GM20000 (cell line): Measurements from ENCODE around the gene EFNB2.

Experiments
- DNase-seq: peaks from one replicate; pipeline ENCODE4 v3.0.0; 2012; ENCODE audit warnings: low spot score
- CTCF ChIP-seq: IDR thresholded peaks from 2 replicates; pipeline ENCODE4 v1.5.1; 2012; ENCODE audit warnings: mild to moderate bottlenecking, control low read depth; ENCODE audit errors: extremely low read depth, missing control alignments

The EFNB2 gene

GRCh38 chr13:106522898-106523525 lies 12.4 kb downstream of the EFNB2 start:
- no peak for TF ChIP-seq CTCF
- no peak for DNase-seq

DNA sequence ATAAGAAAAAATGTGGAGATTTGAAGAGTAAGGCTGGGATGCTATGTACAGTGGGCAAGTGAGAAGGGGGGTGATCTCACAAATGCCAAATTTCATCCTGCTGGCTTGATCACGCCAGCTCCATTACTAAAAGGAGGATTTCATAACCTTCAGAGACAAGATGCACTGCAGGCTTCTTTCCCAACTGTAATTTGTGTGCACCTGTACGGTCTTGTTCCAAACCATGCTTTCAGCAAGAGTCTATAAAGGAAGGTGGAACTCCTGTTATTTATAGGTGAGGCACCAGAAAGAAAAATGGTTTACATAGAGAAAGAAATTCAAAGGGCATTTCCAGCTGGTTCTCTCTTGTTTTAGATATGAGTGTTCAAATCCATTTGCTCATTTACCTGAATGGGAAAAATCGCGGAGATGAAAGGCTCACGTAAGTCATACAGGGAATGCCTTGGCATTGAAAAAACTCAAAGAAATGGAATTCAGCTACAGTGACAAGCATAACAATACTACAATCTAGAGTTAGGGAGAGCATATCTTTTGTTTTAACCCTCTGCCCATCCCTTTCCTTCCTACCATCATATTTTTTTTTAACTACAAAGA lies 13.3 kb downstream of the EFNB2 start:
- no peak for TF ChIP-seq CTCF
- no peak for DNase-seq

DNA sequence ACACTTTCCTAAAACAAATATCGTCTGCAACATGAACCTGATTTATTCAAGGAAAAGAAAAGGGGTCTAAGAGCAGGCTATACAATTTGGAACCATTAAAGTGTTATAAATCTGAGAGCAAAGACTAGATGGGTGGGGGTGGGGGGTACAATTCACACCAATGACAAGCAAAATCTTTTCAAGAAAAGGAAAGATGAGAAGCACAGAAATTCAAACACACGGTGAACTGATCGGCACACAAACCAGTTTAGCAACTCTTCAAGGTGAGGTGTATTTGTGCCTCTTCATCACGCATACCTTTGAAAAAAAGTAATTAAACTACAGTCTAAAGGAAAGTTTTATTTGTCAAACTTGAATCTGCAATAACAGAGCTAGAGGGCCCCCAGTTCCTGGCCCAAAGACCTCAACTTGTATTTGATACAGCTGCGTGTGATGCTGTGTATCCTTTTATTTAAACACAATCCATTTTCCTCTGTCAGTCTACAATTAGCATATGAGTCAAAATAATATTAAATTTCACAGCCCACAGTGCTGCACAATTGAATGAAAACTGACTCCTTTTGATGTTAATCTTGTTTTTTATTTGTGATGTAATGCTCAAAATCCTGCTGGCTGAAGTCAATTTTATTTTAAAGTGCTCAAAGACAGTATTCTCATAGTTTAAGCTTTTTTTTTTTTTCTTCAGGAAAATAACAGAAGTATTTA lies 14.2 kb downstream of the EFNB2 start:
- DNase-seq = no peak

GRCh38 chr13:106520251-106521054 lies 15.0 kb downstream of the EFNB2 start:
- TF ChIP-seq CTCF = no peak
- no peak for DNase-seq

More for the DNA sequence above, 14.2 kb downstream of the EFNB2 start:
- no peak for TF ChIP-seq CTCF

DNA sequence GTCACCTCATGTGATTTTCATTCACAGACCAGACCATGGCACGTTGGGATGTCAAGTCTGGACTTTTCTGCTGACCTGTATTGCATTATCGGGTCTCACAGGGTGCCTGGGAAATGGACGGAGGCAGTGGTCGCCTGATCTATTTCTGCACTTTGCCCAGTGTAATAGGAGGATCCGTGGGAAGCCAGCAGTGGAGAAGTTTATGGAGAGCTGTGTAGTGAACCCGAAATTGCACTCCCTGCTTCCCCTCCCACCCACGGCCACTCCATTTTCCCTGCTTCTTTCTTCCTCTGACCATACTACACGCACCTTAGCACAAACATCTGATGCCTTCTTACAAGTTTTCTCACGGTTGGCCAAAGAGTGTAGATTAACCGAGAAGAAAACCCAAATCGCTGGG lies 16.9 kb downstream of the EFNB2 start:
- no peak for TF ChIP-seq CTCF
- no peak for DNase-seq

- TF ChIP-seq CTCF = no peak
- no peak for DNase-seq
Observed at GRCh38 chr13:106517109-106517847, 18.2 kb downstream of the EFNB2 start.
